ENCODE data around the gene ZNF462.
"Not testable (repeated sequence)": the region's sequence is repeated elsewhere in the genome, so short reads cannot be mapped to it uniquely, and the experiment has no call there.

ZNF462 gene

GRCh38 chr9:106846857-106847256, 16.1 kb upstream of the ZNF462 start:
- H3K4me3 ChIP-seq (ENCODE audit: low read depth, low read length) = no peak overlapping the region
- no peak for TF ChIP-seq CTCF (IDR thresholded peaks at IDR 0.05; ENCODE audit: low read depth, low read length, missing control alignments)
- in situ Hi-C loops (cut with HindIII; ENCODE audit: low sequenced_read_pairs) = no loop called here
- no peak for DNase-seq (ENCODE audit: low read depth)

GRCh38 chr9:106851640-106852039, 11.3 kb upstream of the ZNF462 start:
- in situ Hi-C loops (cut with HindIII; ENCODE audit: low sequenced_read_pairs); H3K4me3 ChIP-seq (ENCODE audit: low read depth, low read length); DNase-seq (ENCODE audit: low read depth): not testable (repeated sequence)

GRCh38 chr9:106857811-106858470, 5.0 kb upstream of the ZNF462 start:
- DNase-seq (ENCODE audit: low read depth) = no peak
- in situ Hi-C loops (cut with HindIII; ENCODE audit: low sequenced_read_pairs) = no loop called here
- no peak for TF ChIP-seq CTCF (IDR thresholded peaks at IDR 0.05; ENCODE audit: low read depth, low read length, missing control alignments)
- no peak overlapping the region for H3K4me3 ChIP-seq (ENCODE audit: low read depth, low read length)

- H3K4me3 ChIP-seq (ENCODE audit: low read depth, low read length) = peak overlapping the region; percentile 78
- in situ Hi-C loops (cut with HindIII; ENCODE audit: low sequenced_read_pairs) = loop anchor here (5.0 kb wide), 1 partner anchor 62 kb away; no protein-coding TSS in a partner anchor
- no peak for TF ChIP-seq CTCF (IDR thresholded peaks at IDR 0.05; ENCODE audit: low read depth, low read length, missing control alignments)
- DNase-seq (ENCODE audit: low read depth) = no peak
These were observed 2.8 kb upstream of the ZNF462 start for GRCh38 chr9:106859957-106860720.

DNA sequence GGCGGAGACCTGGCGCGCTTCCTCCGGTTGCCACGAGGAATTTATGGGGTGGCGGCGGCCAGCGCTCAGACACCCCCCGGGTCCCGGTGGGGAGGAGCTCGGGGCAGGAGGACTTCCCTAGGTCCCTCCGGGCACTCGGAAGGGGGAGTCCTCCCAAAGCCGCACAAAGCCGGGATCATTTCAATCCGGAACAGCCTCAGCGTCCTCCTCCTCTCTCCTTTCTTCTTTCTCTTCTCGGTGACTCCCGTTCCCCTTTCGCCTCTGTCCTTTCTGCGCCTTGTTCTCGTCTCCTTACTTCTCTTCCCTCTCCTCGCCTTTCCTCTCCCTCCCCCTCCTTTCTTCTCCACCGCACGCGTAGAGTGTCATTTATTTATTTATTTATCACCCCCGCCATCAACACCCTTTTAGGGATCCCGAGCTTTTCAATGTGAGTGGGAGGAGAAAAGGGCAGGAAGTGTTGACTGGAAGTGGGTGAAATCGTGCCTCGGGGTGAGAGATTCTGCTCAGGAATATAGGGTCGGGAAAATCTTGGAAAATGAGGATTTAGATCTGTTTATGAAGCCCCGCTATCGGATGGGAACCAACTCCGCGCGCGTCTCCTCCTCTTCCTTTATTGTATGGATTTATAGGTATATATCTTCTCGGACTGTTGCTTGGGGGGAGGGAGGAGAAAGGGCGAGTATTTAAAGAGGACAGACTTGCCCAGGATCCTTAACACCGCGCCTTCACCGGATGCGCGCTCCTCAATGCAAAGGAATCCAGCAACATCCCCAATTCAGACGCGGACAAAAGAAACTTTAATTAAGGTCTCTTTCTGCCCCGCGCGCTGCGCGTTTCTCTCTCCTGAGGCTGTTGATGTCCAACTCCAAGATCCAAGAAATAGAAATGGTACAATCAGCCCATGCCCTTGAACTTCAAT, 2.0 kb upstream of the ZNF462 start:
- DNase-seq (ENCODE audit: low read depth) = no peak
- H3K4me3 ChIP-seq (ENCODE audit: low read depth, low read length) = peak overlapping the region; percentile 78
- TF ChIP-seq CTCF (IDR thresholded peaks at IDR 0.05; ENCODE audit: low read depth, low read length, missing control alignments) = no peak
- in situ Hi-C loops (cut with HindIII; ENCODE audit: low sequenced_read_pairs) = loop anchor here (5.0 kb wide), 1 partner anchor 61 kb away; no protein-coding TSS in a partner anchor

DNA sequence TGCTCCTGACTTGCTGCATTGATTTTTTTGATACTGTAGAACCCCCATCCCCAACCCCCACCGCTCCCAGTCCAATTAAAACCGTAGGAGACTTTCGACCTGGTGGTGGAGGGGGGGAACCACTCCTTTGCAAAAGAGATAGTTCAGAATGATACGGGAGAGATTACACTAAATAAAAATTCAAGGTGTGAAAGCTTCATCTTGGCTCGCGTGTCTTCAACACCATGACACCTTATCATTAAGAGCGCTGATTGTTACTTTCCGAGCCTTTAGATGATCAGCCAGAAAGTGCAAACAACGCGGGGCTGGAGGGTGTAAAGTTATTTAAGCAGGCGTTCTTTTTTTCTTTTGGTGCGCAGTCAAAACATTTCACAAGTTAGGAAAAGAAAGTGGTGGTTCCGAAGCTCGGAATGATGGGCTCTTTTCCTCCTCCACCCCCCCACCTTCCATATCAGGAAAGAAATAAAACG, 1.3 kb upstream of the ZNF462 start:
- DNase-seq (ENCODE audit: low read depth) = no peak
- H3K4me3 ChIP-seq (ENCODE audit: low read depth, low read length) = peak overlapping the region; percentile 78
- TF ChIP-seq CTCF (IDR thresholded peaks at IDR 0.05; ENCODE audit: low read depth, low read length, missing control alignments) = no peak
- in situ Hi-C loops (cut with HindIII; ENCODE audit: low sequenced_read_pairs) = loop anchor here (5.0 kb wide), 1 partner anchor 61 kb away; no protein-coding TSS in a partner anchor

Measured in astrocyte of the cerebellum (primary cell).